ENCODE results near the gene GSX1. TPM values are rescaled to one million over a fixed set of nuclear protein-coding genes. Genes with fewer than 3 reads are reported as not detected.

GSX1 gene
- total and polyA plus RNA-seq, 4 donors: not detected

DNA sequence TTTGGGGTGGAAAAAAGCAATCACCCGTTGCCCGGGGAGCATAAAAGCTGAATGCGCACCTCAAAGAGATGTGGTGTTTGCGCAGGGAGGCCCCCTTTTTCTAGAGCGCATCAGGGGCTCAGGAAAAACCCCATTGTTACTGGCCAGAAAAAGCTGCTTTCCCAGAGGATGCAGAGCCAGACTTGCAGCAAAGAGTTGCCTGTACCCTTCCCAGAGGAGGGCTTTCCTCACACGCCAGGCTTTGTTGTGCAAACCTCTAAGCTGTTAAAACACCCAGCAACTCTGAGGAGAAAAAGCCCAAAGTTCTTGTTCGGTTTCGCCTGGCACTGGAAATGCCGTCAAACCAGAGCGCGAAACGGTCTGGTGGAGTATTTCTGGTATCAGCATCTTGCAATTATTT lies 29.3 kb downstream of the GSX1 start:
- H3K4me1 ChIP-seq (ENCODE audit: control insufficient read depth in 4 of 4, insufficient read depth in 4 of 4, low read length in 3 of 4): peaks cover 0 to 5% (median 2%) of the 10 kb centered on the region in 4 donors
- TF ChIP-seq, protein P1, sequence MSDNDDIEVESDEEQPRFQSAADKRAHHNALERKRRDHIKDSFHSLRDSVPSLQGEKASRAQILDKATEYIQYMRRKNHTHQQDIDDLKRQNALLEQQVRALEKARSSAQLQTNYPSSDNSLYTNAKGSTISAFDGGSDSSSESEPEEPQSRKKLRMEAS (IDR thresholded peaks at IDR 0.05): no peak
- no peak for TF ChIP-seq JUND (IDR thresholded peaks at IDR 0.05)
- no peak for TF ChIP-seq EGR1 (IDR thresholded peaks at IDR 0.05; ENCODE audit: low read depth in 2 of 2)
- TF ChIP-seq, protein P2, sequence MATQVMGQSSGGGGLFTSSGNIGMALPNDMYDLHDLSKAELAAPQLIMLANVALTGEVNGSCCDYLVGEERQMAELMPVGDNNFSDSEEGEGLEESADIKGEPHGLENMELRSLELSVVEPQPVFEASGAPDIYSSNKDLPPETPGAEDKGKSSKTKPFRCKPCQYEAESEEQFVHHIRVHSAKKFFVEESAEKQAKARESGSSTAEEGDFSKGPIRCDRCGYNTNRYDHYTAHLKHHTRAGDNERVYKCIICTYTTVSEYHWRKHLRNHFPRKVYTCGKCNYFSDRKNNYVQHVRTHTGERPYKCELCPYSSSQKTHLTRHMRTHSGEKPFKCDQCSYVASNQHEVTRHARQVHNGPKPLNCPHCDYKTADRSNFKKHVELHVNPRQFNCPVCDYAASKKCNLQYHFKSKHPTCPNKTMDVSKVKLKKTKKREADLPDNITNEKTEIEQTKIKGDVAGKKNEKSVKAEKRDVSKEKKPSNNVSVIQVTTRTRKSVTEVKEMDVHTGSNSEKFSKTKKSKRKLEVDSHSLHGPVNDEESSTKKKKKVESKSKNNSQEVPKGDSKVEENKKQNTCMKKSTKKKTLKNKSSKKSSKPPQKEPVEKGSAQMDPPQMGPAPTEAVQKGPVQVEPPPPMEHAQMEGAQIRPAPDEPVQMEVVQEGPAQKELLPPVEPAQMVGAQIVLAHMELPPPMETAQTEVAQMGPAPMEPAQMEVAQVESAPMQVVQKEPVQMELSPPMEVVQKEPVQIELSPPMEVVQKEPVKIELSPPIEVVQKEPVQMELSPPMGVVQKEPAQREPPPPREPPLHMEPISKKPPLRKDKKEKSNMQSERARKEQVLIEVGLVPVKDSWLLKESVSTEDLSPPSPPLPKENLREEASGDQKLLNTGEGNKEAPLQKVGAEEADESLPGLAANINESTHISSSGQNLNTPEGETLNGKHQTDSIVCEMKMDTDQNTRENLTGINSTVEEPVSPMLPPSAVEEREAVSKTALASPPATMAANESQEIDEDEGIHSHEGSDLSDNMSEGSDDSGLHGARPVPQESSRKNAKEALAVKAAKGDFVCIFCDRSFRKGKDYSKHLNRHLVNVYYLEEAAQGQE (IDR thresholded peaks at IDR 0.05): no peak
- TF ChIP-seq HNF4A (conservative IDR thresholded peaks at IDR 0.05): no peak
- no peak for TF ChIP-seq GABPA (IDR thresholded peaks at IDR 0.05 in 1 of 2, conservative IDR thresholded peaks at IDR 0.05 in 1 of 2)
- TF ChIP-seq SP1 (IDR thresholded peaks at IDR 0.05): no peak
- no peak for TF ChIP-seq NR2F2 (IDR thresholded peaks at IDR 0.05)
- no peak for TF ChIP-seq RXRA (IDR thresholded peaks at IDR 0.05)
- TF ChIP-seq, protein P3, sequence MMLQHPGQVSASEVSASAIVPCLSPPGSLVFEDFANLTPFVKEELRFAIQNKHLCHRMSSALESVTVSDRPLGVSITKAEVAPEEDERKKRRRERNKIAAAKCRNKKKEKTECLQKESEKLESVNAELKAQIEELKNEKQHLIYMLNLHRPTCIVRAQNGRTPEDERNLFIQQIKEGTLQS (IDR thresholded peaks at IDR 0.05): no peak
- TF ChIP-seq RAD21 (IDR thresholded peaks at IDR 0.05): no peak
- no peak for TF ChIP-seq TAF1 (conservative IDR thresholded peaks at IDR 0.05)
- TF ChIP-seq, protein P4, sequence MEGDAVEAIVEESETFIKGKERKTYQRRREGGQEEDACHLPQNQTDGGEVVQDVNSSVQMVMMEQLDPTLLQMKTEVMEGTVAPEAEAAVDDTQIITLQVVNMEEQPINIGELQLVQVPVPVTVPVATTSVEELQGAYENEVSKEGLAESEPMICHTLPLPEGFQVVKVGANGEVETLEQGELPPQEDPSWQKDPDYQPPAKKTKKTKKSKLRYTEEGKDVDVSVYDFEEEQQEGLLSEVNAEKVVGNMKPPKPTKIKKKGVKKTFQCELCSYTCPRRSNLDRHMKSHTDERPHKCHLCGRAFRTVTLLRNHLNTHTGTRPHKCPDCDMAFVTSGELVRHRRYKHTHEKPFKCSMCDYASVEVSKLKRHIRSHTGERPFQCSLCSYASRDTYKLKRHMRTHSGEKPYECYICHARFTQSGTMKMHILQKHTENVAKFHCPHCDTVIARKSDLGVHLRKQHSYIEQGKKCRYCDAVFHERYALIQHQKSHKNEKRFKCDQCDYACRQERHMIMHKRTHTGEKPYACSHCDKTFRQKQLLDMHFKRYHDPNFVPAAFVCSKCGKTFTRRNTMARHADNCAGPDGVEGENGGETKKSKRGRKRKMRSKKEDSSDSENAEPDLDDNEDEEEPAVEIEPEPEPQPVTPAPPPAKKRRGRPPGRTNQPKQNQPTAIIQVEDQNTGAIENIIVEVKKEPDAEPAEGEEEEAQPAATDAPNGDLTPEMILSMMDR (IDR thresholded peaks at IDR 0.05; ENCODE audit: low read depth, low read length, missing input control): no peak
- TF ChIP-seq FOXA2 (IDR thresholded peaks at IDR 0.05): no peak
- TF ChIP-seq YY1 (IDR thresholded peaks at IDR 0.05): no peak
- no peak for TF ChIP-seq HNF4G (IDR thresholded peaks at IDR 0.05)
- no peak for TF ChIP-seq FOXA1 (IDR thresholded peaks at IDR 0.05)
- H3K36me3 ChIP-seq (ENCODE audit: control insufficient read depth in 4 of 4, insufficient read depth in 3 of 4, low read depth in 1 of 4, low read length in 3 of 4): no peaks in the 10 kb centered on the region
- no peak for DNase-seq (ENCODE audit: low spot score)
- H3K27me3 ChIP-seq (ENCODE audit: control insufficient read depth in 4 of 4, insufficient read depth in 4 of 4, low read length in 3 of 4): peaks cover 4 to 26% (median 18%) of the 10 kb centered on the region in 4 donors
- 2% methylated on average over 12 of the region's 12 CpGs for WGBS
- H3K9ac ChIP-seq (ENCODE audit: low read depth in 1 of 2, low read length in 2 of 2): no peak overlapping the region
- no peak overlapping the region for H3K4me3 ChIP-seq (ENCODE audit: low read depth in 1 of 3, low read length in 3 of 3)
- H3K9me3 ChIP-seq (ENCODE audit: control insufficient read depth in 4 of 4, low read length in 3 of 4): no peaks in the 10 kb centered on the region
- no peak overlapping the region for H3K27ac ChIP-seq (ENCODE audit: low read depth in 1 of 2, low read length in 2 of 2)

DNA sequence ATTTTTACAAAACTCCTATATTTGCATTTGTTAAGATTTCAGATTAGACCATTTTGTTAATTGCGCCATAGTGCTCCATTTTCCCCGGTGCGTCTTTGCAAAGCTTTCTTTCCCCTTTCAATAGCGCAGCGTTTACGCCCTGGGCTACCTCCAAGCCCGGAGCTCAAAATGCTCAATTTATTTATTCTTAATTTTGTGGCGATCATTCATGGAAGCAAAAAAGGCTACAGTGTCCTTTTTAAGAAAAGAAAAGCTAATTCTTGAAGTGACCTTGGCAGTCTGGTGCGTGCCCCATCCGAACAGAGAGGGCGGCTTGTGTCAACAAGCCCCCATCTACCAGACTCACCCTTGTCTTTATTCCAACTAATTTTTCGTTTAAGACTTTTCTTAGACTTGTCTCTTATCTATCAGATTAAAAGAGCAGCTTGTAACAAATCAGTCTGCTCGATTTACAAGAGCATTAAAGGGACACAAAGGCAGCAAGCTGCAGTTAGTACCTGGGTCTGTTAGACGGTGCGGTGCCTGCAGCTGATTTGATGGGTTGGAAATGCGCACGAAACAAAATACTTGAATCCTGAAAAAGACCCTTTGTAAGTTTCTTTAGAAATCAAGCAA lies 30.1 kb downstream of the GSX1 start:
- DNase-seq (ENCODE audit: low spot score): no peak
- Histone ChIP-seq H3K9ac (ENCODE audit: low read depth in 1 of 2, low read length in 2 of 2) (no peak overlapping the region), H3K4me1 (ENCODE audit: control insufficient read depth in 4 of 4, insufficient read depth in 4 of 4, low read length in 3 of 4) (peaks cover 0 to 6% (median 3%) of the 10 kb centered on the region in 4 donors), H3K36me3 (ENCODE audit: control insufficient read depth in 4 of 4, insufficient read depth in 3 of 4, low read depth in 1 of 4, low read length in 3 of 4) (no peaks in the 10 kb centered on the region), H3K9me3 (ENCODE audit: control insufficient read depth in 4 of 4, low read length in 3 of 4) (no peaks in the 10 kb centered on the region), H3K27me3 (ENCODE audit: control insufficient read depth in 4 of 4, insufficient read depth in 4 of 4, low read length in 3 of 4) (peaks cover 4 to 26% (median 18%) of the 10 kb centered on the region in 4 donors), H3K27ac (ENCODE audit: low read depth in 1 of 2, low read length in 2 of 2) (no peak overlapping the region), H3K4me3 (ENCODE audit: low read depth in 1 of 3, low read length in 3 of 3) (no peak overlapping the region)
- TF ChIP-seq EGR1 (IDR thresholded peaks at IDR 0.05; ENCODE audit: low read depth in 2 of 2): no peak
- TF ChIP-seq NR2F2 (IDR thresholded peaks at IDR 0.05): no peak
- no peak for TF ChIP-seq FOXA1 (IDR thresholded peaks at IDR 0.05)
- no peak for TF ChIP-seq RXRA (IDR thresholded peaks at IDR 0.05)
- TF ChIP-seq, protein P5, sequence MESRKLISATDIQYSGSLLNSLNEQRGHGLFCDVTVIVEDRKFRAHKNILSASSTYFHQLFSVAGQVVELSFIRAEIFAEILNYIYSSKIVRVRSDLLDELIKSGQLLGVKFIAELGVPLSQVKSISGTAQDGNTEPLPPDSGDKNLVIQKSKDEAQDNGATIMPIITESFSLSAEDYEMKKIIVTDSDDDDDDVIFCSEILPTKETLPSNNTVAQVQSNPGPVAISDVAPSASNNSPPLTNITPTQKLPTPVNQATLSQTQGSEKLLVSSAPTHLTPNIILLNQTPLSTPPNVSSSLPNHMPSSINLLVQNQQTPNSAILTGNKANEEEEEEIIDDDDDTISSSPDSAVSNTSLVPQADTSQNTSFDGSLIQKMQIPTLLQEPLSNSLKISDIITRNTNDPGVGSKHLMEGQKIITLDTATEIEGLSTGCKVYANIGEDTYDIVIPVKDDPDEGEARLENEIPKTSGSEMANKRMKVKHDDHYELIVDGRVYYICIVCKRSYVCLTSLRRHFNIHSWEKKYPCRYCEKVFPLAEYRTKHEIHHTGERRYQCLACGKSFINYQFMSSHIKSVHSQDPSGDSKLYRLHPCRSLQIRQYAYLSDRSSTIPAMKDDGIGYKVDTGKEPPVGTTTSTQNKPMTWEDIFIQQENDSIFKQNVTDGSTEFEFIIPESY (IDR thresholded peaks at IDR 0.05): no peak
- TF ChIP-seq TAF1 (conservative IDR thresholded peaks at IDR 0.05): no peak
- TF ChIP-seq, protein P4 (IDR thresholded peaks at IDR 0.05; ENCODE audit: low read depth, low read length, missing input control): no peak
- no peak for TF ChIP-seq HNF4A (conservative IDR thresholded peaks at IDR 0.05)
- TF ChIP-seq, protein P1 (IDR thresholded peaks at IDR 0.05): no peak
- no peak for TF ChIP-seq HNF4G (IDR thresholded peaks at IDR 0.05)
- no peak for TF ChIP-seq YY1 (IDR thresholded peaks at IDR 0.05)
- no peak for TF ChIP-seq SP1 (IDR thresholded peaks at IDR 0.05)
- TF ChIP-seq JUND (IDR thresholded peaks at IDR 0.05): no peak
- WGBS: 6% methylated on average over 17 of the region's 17 CpGs

Data from liver (tissue), 9 donors.